Heart right ventricle (tissue), 16 donors: ENCODE measurements around the gene MAP7. TPM values are rescaled to one million over a fixed set of nuclear protein-coding genes. Genes with fewer than 3 reads are reported as not detected.
"Not testable (repeated sequence)": the region's sequence is repeated elsewhere in the genome, so short reads cannot be mapped to it uniquely, and the experiment has no call there.

ENCODE experiments used
- ATAC-seq, 8 donors: fragments of 200-7000 bp; cut with Tn5 transposase; one replicate each; pipeline ENCODE4 v1.9.1; 2020; ENCODE audit warnings: mild to moderate bottlenecking in 8 of 8, moderate library complexity in 8 of 8, moderate number of reproducible peaks in 1 of 8
- DNase-seq, 2 donors: peaks; one replicate each; pipeline ENCODE4 v3.0.0-alpha.2; 2020
- H3K27ac ChIP-seq, 10 donors: fragments of 200-600 bp; sonication (generic) in 2 of 10; one replicate each; pipeline versions ENCODE4 v1.5.0 to v1.8.0; 2020 to 2022; ENCODE audit warnings: mild to moderate bottlenecking in 3 of 10
- H3K27me3 ChIP-seq, 7 donors: fragments of 200-600 bp; one replicate each; pipeline ENCODE4 v1.8.0; 2021 to 2022; ENCODE audit warnings: mild to moderate bottlenecking in 2 of 7
- H3K36me3 ChIP-seq, 9 donors: fragments of 200-600 bp; sonication (generic) in 1 of 9; one replicate each; pipeline versions ENCODE4 v1.5.0 to v1.8.0; 2020 to 2022; ENCODE audit warnings: mild to moderate bottlenecking in 2 of 9
- H3K4me1 ChIP-seq, 9 donors: fragments of 200-600 bp; sonication (generic) in 1 of 9; one replicate each; pipeline versions ENCODE4 v1.5.0 to v1.8.0; 2020 to 2022; ENCODE audit warnings: mild to moderate bottlenecking in 4 of 9
- H3K4me3 ChIP-seq, 10 donors: fragments of 200-600 bp; sonication (generic) in 2 of 10; one replicate each; pipeline versions ENCODE4 v1.5.0 to v1.8.0; 2020 to 2022; ENCODE audit warnings: mild to moderate bottlenecking in 7 of 10, moderate library complexity in 2 of 10
- H3K9me3 ChIP-seq, 11 donors: fragments of 200-600 bp in 10 of 11; sonication (generic) in 2 of 11; one replicate each; pipeline versions ENCODE4 v1.5.0 to v1.8.0; 2013 to 2022; ENCODE audit warnings: mild to moderate bottlenecking in 2 of 11, control low read depth in 1 of 11, moderate library complexity in 1 of 11
- WGBS, 2 donors: extraction: QIAGEN DNeasy Blood & Tissue Kit; methylation state at CpG; one replicate each; pipeline ENCODE4 v1.1.7; 2013; ENCODE audit warnings: inconsistent platforms in 1 of 2; 5-methylcytosine and 5-hydroxymethylcytosine counted together
- intact Hi-C, 10 donors: fragments of 100-400 bp; cut with DNase I; formaldehyde crosslinking; loops; one replicate each; pipeline versions ENCODE4 v1.11.1 to v1.14.2; 2022
- polyA plus RNA-seq, 2 donors: library from polyadenylated mRNA; stranded (reverse); fragments of 200-250 nt; gene quantifications; one replicate each; pipeline ENCODE4 v1.2.3, GENCODE V29; 2013
- total RNA-seq, 10 donors: library from RNA; stranded (reverse); fragmentation: NEBNext Ultra II Directional in 3 of 10; extraction: Animal tissue kit (Norgen Biotek cat#: 25700) in 3 of 10; gene quantifications; one replicate each; pipeline versions ENCODE4 v1.2.1 to v1.2.4, GENCODE V29; 2021 to 2023
- TF ChIP-seq, protein P1 (sequence below), 9 donors: fragments of 200-600 bp; sonication (generic) in 2 of 9; IDR thresholded peaks; one replicate each; pipeline versions ENCODE4 v1.5.0 to v1.8.0; 2021 to 2022; ENCODE audit warnings: antibody characterized with exemption in 9 of 9, mild to moderate bottlenecking in 5 of 9, moderate library complexity in 1 of 9
- donor health status: Arrhythmogenic right ventricular cardiomyopathy.
- donor health status: ischemic (EF 13 %, LVEDD 7.1; RV severe dilation, severe dysfunction).
- donor health status: healthy with polysubstance abuse.
- donor health status: DM: no; HTN: yes; CAD: no.
- donor health status: DM: no; HTN: no; CAD: no.
- donor health status: ischemic (EF 25% LVEDD 6.9; RV normal size, moderate dysfunction).
- donor health status: ischemic (EF 25% LVEDD 5.7; RV mildly dilated, moderate dysfunction).
- donor health status: healthy.
- donor health status: DM: yes; HTN: yes; CAD: no.
- donor health status: Ischemic cardiomyopathy.
- donor health status: ischemic (EF 35%, LVEDD 5.7; RV mildly dilated, moderate dysfunction).
- donor health status: nonischemic (EF 11% LVEDD 7.7; RV severe dilation, severe dysfunction).
- donor health status: DM: yes; HTN: yes; CAD: no.
- donor health status: PGD.
- donor health status: ischemic (EF 29% LVEDD 5.4; RV normal size, mild dysfunction).
- donor health status: nonischemic (EF 23%, LVEDD 6.1; RV moderate dilation, normal function).

The MAP7 gene
- total and polyA plus RNA-seq, 12 donors = 0.48 to 4.1 (median 2.3) TPM

DNA sequence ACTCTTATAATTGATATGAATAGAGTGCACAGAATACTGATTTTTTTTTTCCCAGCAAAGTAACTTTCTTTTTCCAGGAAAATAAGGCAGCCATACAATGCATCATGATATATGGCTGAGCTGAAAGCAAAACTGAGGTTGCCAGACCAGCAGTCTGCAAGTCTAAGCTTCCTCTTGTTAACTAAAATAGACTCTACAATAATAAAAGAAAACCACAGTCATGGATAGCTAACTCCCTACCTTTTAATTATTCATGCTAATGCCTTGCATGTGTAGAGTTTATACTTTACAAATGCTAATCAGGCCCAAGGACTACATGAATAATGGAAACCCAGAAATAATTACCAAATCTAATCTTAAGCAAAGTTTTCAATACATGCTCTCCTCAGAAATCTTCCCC, 47.4 kb downstream of the MAP7 start:
- Histone ChIP-seq H3K27me3 (no peaks in the 10 kb centered on the region), H3K36me3 (no peaks in the 10 kb centered on the region), H3K27ac (no peak overlapping the region), H3K4me1 (no peaks in the 10 kb centered on the region), H3K4me3 (no peak overlapping the region), H3K9me3 (no peaks in the 10 kb centered on the region)
- TF ChIP-seq, protein P1, sequence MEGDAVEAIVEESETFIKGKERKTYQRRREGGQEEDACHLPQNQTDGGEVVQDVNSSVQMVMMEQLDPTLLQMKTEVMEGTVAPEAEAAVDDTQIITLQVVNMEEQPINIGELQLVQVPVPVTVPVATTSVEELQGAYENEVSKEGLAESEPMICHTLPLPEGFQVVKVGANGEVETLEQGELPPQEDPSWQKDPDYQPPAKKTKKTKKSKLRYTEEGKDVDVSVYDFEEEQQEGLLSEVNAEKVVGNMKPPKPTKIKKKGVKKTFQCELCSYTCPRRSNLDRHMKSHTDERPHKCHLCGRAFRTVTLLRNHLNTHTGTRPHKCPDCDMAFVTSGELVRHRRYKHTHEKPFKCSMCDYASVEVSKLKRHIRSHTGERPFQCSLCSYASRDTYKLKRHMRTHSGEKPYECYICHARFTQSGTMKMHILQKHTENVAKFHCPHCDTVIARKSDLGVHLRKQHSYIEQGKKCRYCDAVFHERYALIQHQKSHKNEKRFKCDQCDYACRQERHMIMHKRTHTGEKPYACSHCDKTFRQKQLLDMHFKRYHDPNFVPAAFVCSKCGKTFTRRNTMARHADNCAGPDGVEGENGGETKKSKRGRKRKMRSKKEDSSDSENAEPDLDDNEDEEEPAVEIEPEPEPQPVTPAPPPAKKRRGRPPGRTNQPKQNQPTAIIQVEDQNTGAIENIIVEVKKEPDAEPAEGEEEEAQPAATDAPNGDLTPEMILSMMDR (IDR thresholded peaks at IDR 0.05) = no peak
- intact Hi-C loops = no loop called here
- DNase-seq (no peak), ATAC-seq (no peak)

DNA sequence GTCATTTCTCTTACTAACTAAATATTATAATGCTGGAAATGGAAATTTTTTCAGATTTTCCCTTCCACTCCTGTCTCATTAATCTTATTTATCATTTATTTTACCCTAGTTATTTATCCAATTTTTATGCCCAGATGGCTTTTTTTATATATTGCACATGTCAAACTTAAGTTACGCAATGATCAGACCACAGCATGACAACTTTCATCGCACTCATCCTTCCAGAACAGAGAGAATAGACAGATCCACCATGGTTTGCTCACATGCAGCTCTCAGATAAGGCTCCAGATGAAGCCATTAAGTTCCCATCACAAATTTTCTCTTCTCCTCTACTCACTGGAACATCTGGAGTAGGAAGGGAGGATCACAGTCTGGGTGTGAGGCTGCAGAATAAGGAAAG, 48.7 kb downstream of the MAP7 start:
- Histone ChIP-seq H3K4me3 (no peak overlapping the region), H3K9me3 (no peaks in the 10 kb centered on the region), H3K4me1 (no peaks in the 10 kb centered on the region), H3K36me3 (no peaks in the 10 kb centered on the region), H3K27ac (no peak overlapping the region), H3K27me3 (no peaks in the 10 kb centered on the region)
- ATAC-seq = no peak
- TF ChIP-seq, protein P1 (IDR thresholded peaks at IDR 0.05) = no peak
- 91% methylated on average over 2 of the region's 2 CpGs for whole genome bisulfite sequencing, 2 donors
- no peak for DNase-seq
- intact Hi-C loops = no loop called here

DNA sequence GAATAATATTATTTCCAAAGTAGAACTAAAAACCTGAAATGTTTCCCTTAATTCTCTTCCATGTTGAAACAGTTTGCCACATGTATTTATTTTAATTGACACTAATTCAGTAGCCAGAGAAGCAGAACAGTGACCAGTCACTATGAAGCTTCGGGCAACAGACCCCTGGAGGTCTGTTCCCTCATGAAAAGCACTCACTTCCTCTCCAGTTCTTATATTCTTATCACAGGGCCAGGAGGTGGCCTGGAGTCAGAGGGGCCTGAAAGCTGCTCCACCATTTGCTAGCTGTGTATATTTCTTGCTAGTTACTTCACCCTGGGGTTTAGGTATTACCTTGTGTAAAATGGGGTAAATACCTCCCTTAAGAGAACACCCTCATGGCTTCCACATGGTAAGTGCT, 49.1 kb downstream of the MAP7 start:
- ATAC-seq (no peak), DNase-seq (no peak)
- Histone ChIP-seq H3K27me3 (no peaks in the 10 kb centered on the region), H3K27ac (no peak overlapping the region), H3K4me3 (no peak overlapping the region), H3K9me3 (no peaks in the 10 kb centered on the region), H3K36me3 (no peaks in the 10 kb centered on the region), H3K4me1 (no peaks in the 10 kb centered on the region)
- TF ChIP-seq, protein P1 (IDR thresholded peaks at IDR 0.05) = no peak
- WGBS, 2 donors = 43 to 59% methylated on average over 1 of the region's 1 CpG
- intact Hi-C loops = no loop called here

DNA sequence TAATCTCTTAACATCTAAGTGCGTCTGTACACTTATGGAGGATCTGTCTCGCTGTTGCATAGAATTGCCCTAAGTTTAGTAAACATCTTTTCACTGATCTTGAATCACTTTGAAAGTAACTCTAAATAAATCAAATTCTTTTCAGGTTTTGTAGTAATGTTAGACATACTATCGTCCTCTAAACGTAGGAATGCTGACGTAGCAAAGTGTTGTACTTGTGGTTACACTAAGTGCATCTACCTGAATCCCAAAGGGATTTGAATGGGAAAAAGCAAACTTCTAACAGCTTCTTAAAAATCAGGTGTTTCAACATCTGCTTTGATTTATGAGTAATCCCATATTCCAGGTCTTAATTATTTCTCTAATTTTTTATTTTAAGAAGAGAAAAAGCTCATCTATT, 49.8 kb downstream of the MAP7 start:
- Histone ChIP-seq H3K4me3 (no peak overlapping the region), H3K4me1 (no peaks in the 10 kb centered on the region), H3K36me3 (no peaks in the 10 kb centered on the region), H3K9me3 (no peaks in the 10 kb centered on the region), H3K27ac (no peak overlapping the region), H3K27me3 (no peaks in the 10 kb centered on the region)
- DNase-seq (no peak), ATAC-seq (no peak)
- TF ChIP-seq, protein P1 (IDR thresholded peaks at IDR 0.05) = no peak
- intact Hi-C loops = no loop called here
- WGBS, 2 donors = 81 to 85% methylated on average over 5 of the region's 5 CpGs

DNA sequence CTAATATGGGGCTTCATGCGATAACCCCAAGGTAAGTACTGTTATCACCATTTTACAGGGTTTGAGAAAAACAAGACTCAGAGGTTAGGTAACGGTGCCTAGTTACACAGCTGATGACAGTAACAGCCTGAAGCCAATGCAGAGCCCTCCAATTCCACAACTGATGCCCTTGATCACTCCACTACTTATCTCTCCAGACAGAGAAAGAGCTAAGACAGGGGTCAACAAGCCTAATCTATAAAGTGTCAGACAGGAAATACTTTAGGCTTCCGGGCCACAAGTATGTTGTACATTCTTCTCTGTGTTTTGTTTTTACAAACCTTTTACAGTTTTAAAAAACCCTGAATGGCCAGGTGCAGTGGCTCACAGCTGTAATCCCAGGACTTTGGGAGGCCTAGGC, 50.9 kb downstream of the MAP7 start:
- Histone ChIP-seq H3K4me1 (no peaks in the 10 kb centered on the region), H3K27ac (no peak overlapping the region), H3K9me3 (no peaks in the 10 kb centered on the region), H3K36me3 (no peaks in the 10 kb centered on the region), H3K4me3 (no peak overlapping the region), H3K27me3 (no peaks in the 10 kb centered on the region)
- ATAC-seq = no peak
- intact Hi-C loops = no loop called here
- TF ChIP-seq, protein P1 (IDR thresholded peaks at IDR 0.05) = no peak
- 51 to 55% methylated on average over 3 of the region's 3 CpGs for WGBS, 2 donors
- DNase-seq = no peak

DNA sequence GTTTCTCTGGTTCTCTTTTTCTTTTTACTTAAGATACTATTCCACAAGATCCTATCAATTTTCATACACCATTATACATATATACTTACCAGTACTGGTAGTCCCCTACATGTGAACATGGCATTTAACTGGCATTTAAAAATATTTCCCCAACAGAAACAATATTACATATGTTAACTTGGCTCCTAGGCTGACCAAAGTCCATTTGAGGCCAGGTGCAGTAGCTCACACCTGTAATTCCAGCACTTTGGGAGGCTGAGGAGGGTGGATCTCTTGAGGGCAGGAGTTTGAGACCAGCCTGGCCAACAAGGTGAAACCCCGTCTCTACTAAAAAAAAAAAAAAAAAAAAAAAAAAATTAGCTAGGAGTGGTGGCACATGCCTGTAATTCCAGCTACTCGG, 53.8 kb downstream of the MAP7 start:
- H3K4me3 ChIP-seq, H3K27me3 ChIP-seq, H3K36me3 ChIP-seq, H3K9me3 ChIP-seq, DNase-seq, H3K4me1 ChIP-seq, ATAC-seq, H3K27ac ChIP-seq, intact Hi-C loops: not testable (repeated sequence)
- WGBS, 2 donors = 85 to 91% methylated on average over 2 of the region's 2 CpGs
